Spinal cord (tissue), 10 donors: ENCODE data around the gene VTCN1. TPM values are rescaled to one million over a fixed set of nuclear protein-coding genes. Genes with fewer than 3 reads are reported as not detected.
A peak's percentile ranks its signal among the peaks of the same experiment; 100 is the strongest.
"Not testable (repeated sequence)": the region's sequence is repeated elsewhere in the genome, so short reads cannot be mapped to it uniquely, and the experiment has no call there.

ENCODE experiments used
- DNase-seq, 6 donors: peaks; one replicate each; pipeline versions ENCODE4 v3.0.0 to v3.0.0-alpha.2; 2013 to 2015; ENCODE audit warnings: low spot score in 6 of 6, low read depth in 4 of 6
- H3K27ac ChIP-seq: one replicate; pipeline ENCODE4 v1.5.1; 2013; ENCODE audit warnings: low read depth, low read length, control low read depth
- H3K27me3 ChIP-seq: one replicate; pipeline ENCODE4 v1.6.1; 2013; ENCODE audit warnings: low read length; ENCODE audit not compliant: control insufficient read depth, insufficient read depth
- H3K36me3 ChIP-seq: one replicate; pipeline ENCODE4 v1.6.1; 2013; ENCODE audit warnings: low read length; ENCODE audit not compliant: control insufficient read depth, insufficient read depth
- H3K4me1 ChIP-seq: one replicate; pipeline ENCODE4 v1.6.1; 2013; ENCODE audit warnings: low read length; ENCODE audit not compliant: control insufficient read depth, insufficient read depth
- H3K4me3 ChIP-seq: one replicate; pipeline ENCODE4 v1.5.1; 2013; ENCODE audit warnings: low read depth, low read length, control low read depth
- H3K9me3 ChIP-seq: one replicate; pipeline ENCODE4 v1.6.1; 2013; ENCODE audit warnings: low read length; ENCODE audit not compliant: control insufficient read depth, insufficient read depth
- WGBS: methylation state at CpG from one replicate; pipeline ENCODE4 v1.1.5; 2013; ENCODE audit warnings: missing lambda C conversion rate; ENCODE audit not compliant: insufficient coverage; 5-methylcytosine and 5-hydroxymethylcytosine counted together
- polyA plus RNA-seq, 2 donors: library from polyadenylated mRNA; unstranded; fragments of 120-200 nt; gene quantifications; one replicate each; pipeline ENCODE4 v1.2.1, GENCODE V29; 2013; ENCODE audit not compliant: insufficient read length in 2 of 2
- total RNA-seq, 2 donors: library from RNA; depleted of rRNA in 1 of 2; stranded (reverse); fragments of 120-200 nt in 1 of 2; fragments of >200 nt in 1 of 2; gene quantifications; one replicate each; pipeline versions ENCODE4 v1.2.3 to v1.2.4, GENCODE V29; 2013 to 2014
- donor health status: healthy.

VTCN1 gene
- total and polyA plus RNA-seq, 4 donors: 0.33 to 0.82 (median 0.59) TPM

- H3K36me3 ChIP-seq: peaks cover 11% of the 10 kb centered on the region
- DNase-seq: no peak
- no peaks in the 10 kb centered on the region for H3K27me3 ChIP-seq
- WGBS: 58% methylated on average over 4 of the region's 7 CpGs
- H3K4me1 ChIP-seq: peaks cover 4% of the 10 kb centered on the region
- no peak overlapping the region for H3K4me3 ChIP-seq
- no peaks in the 10 kb centered on the region for H3K9me3 ChIP-seq
- no peak overlapping the region for H3K27ac ChIP-seq
Measured at GRCh38 chr1:117112047-117112717, 98.5 kb downstream of the VTCN1 start.

- Histone ChIP-seq H3K27me3 (no peaks in the 10 kb centered on the region), H3K36me3 (peaks cover 11% of the 10 kb centered on the region), H3K9me3 (no peaks in the 10 kb centered on the region), H3K27ac (no peak overlapping the region), H3K4me1 (peaks cover 4% of the 10 kb centered on the region), H3K4me3 (no peak overlapping the region)
- WGBS: no CpG with 5 or more reads among the region's 2 CpGs
- no peak for DNase-seq
Measured at GRCh38 chr1:117110774-117111173, 100.0 kb downstream of the VTCN1 start.

GRCh38 chr1:117107364-117107763 lies 103.4 kb downstream of the VTCN1 start:
- WGBS: no CpG with 5 or more reads among the region's 2 CpGs
- DNase-seq: no peak

GRCh38 chr1:117106478-117106877 lies 104.2 kb downstream of the VTCN1 start:
- DNase-seq: no peak
- WGBS: no CpG with 5 or more reads among the region's 2 CpGs
- H3K27me3 ChIP-seq: no peaks in the 10 kb centered on the region
- no peaks in the 10 kb centered on the region for H3K4me1 ChIP-seq
- H3K9me3 ChIP-seq: no peaks in the 10 kb centered on the region
- H3K36me3 ChIP-seq: peaks cover 5% of the 10 kb centered on the region
- no peak overlapping the region for H3K4me3 ChIP-seq
- H3K27ac ChIP-seq: no peak overlapping the region

More at GRCh38 chr1:117107364-117107763, 103.4 kb downstream of the VTCN1 start:
- Histone ChIP-seq H3K4me1 (no peaks in the 10 kb centered on the region), H3K27me3 (no peaks in the 10 kb centered on the region), H3K9me3 (no peaks in the 10 kb centered on the region), H3K27ac (no peak overlapping the region), H3K36me3 (peaks cover 7% of the 10 kb centered on the region), H3K4me3 (no peak overlapping the region)

- Histone ChIP-seq H3K4me3 (no peak overlapping the region), H3K36me3 (peaks cover 5% of the 10 kb centered on the region), H3K4me1 (no peaks in the 10 kb centered on the region), H3K27me3 (no peaks in the 10 kb centered on the region), H3K9me3 (no peaks in the 10 kb centered on the region), H3K27ac (no peak overlapping the region)
- no peak for DNase-seq
Measured at GRCh38 chr1:117105722-117106121, 105.0 kb downstream of the VTCN1 start.

- Histone ChIP-seq H3K27ac (no peak overlapping the region), H3K4me3 (no peak overlapping the region), H3K4me1 (no peaks in the 10 kb centered on the region), H3K9me3 (no peaks in the 10 kb centered on the region), H3K27me3 (no peaks in the 10 kb centered on the region), H3K36me3 (no peaks in the 10 kb centered on the region)
- DNase-seq: no peak
- WGBS: 94% methylated on average over 3 of the region's 3 CpGs
Measured at GRCh38 chr1:117104986-117105385, 105.7 kb downstream of the VTCN1 start.

GRCh38 chr1:117101858-117102257 lies 108.9 kb downstream of the VTCN1 start:
- not testable (repeated sequence) for H3K9me3 ChIP-seq, H3K36me3 ChIP-seq, H3K27ac ChIP-seq, DNase-seq, H3K27me3 ChIP-seq, H3K4me1 ChIP-seq, H3K4me3 ChIP-seq
- WGBS: 94% methylated on average over 3 of the region's 3 CpGs

- no peak for DNase-seq
- WGBS: no CpG with 5 or more reads among the region's 1 CpG
- H3K27me3 ChIP-seq: no peaks in the 10 kb centered on the region
- H3K27ac ChIP-seq: no peak overlapping the region
- no peaks in the 10 kb centered on the region for H3K36me3 ChIP-seq
- no peak overlapping the region for H3K4me3 ChIP-seq
- H3K4me1 ChIP-seq: no peaks in the 10 kb centered on the region
- no peaks in the 10 kb centered on the region for H3K9me3 ChIP-seq
Measured at GRCh38 chr1:117101334-117101733, 109.4 kb downstream of the VTCN1 start.

GRCh38 chr1:117098287-117098890 lies 112.3 kb downstream of the VTCN1 start:
- Histone ChIP-seq H3K36me3 (no peaks in the 10 kb centered on the region), H3K27me3 (no peaks in the 10 kb centered on the region), H3K9me3 (no peaks in the 10 kb centered on the region), H3K4me3 (no peak overlapping the region), H3K27ac (no peak overlapping the region), H3K4me1 (no peaks in the 10 kb centered on the region)
- no peak for DNase-seq
- WGBS: 93% methylated on average over 3 of the region's 4 CpGs

GRCh38 chr1:117097443-117097842 lies 113.3 kb downstream of the VTCN1 start:
- H3K27me3 ChIP-seq: no peaks in the 10 kb centered on the region
- no peak overlapping the region for H3K27ac ChIP-seq
- H3K4me1 ChIP-seq: no peaks in the 10 kb centered on the region
- 61% methylated on average over 3 of the region's 4 CpGs for WGBS
- H3K9me3 ChIP-seq: no peaks in the 10 kb centered on the region
- DNase-seq: peak in 2 of 6 donors; percentile 42 to 78
- H3K4me3 ChIP-seq: no peak overlapping the region
- H3K36me3 ChIP-seq: no peaks in the 10 kb centered on the region
